Measurements from ENCODE around the gene NTM. TPM values are rescaled to one million over a fixed set of nuclear protein-coding genes. Genes with fewer than 3 reads are reported as not detected.

The NTM gene
- total and polyA plus RNA-seq, 12 donors = 0.43 to 3.0 (median 1.3) TPM

DNA sequence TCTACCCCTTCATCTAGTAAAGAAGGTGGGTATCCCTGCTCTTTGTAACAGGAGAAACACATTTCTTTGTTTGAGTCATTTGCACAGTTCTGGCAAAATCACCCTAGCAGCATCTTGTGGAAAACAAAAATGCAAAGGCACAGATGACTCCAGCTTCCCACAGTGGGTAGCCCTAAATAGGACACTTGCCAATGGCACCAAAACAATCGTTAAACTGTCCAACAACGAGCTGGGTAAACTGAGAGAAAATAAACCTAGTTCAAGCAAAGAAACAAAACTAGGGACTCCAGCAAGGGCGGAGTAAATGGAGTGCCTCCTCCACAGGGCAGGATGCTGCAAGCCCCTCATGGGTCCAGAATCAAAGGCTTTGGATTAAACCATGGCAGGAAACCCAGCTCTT, 239.5 kb downstream of the NTM start:
- intact Hi-C loops (cut with DNase I) = no loop called here
- Histone ChIP-seq H3K27ac (no peak overlapping the region), H3K9me3 (peaks cover 0 to 1% (median 0%) of the 10 kb centered on the region in 11 donors), H3K27me3 (peaks cover 0 to 13% (median 0%) of the 10 kb centered on the region in 7 donors), H3K4me3 (no peak overlapping the region), H3K4me1 (peaks cover 0 to 7% (median 0%) of the 10 kb centered on the region in 9 donors), H3K36me3 (no peaks in the 10 kb centered on the region)
- ATAC-seq (no peak), DNase-seq (no peak)
- 73 to 80% methylated on average over 3 of the region's 3 CpGs for whole genome bisulfite sequencing, 2 donors
- TF ChIP-seq CTCF (IDR thresholded peaks at IDR 0.05) = no peak

DNA sequence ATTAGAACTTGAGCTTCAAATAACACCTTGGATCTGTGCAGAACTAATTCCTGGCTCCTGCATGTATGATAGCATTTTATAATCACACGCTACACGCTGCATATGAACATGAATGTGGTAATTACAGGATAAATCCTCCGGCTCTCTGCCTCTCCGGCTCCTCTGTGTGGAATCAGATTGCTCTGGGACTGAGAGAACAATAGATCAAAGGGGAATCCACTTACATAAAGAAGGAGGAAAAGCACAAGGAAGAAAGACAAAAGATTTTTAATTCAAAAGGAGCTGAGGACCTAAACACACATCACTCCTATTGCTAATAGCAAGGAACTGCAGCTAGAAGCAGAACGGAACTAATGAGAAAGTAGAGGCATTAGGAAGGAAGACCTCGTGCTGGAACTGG, 240.9 kb downstream of the NTM start:
- 81 to 82% methylated on average over 6 of the region's 6 CpGs for WGBS, 2 donors
- TF ChIP-seq CTCF (IDR thresholded peaks at IDR 0.05) = no peak
- H3K9me3 ChIP-seq = no peaks in the 10 kb centered on the region

DNA sequence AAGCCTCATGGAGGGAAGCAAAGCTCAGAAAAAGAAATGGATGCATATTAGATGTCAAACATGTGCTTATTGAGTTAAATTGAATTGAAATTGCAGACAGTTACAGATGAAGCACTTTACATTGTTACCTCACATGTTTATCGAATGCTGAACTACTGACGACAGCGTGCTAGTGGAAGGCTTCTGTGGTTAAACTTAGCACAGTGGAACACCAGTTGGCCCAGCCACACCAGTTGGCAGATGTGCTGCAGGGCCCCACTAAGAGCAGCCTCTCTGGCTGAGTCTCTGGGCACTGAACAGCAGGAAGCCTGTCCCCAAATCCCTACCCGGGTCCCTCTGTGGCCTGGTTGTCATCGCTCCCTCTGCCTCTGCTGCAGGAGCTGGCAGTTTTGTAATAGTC, 242.1 kb downstream of the NTM start:
- Histone ChIP-seq H3K36me3 (no peaks in the 10 kb centered on the region), H3K9me3 (no peaks in the 10 kb centered on the region), H3K27ac (peak overlapping the region in 1 of 10 donors; percentile 22), H3K4me3 (no peak overlapping the region), H3K4me1 (peaks cover 0 to 7% (median 0%) of the 10 kb centered on the region in 9 donors), H3K27me3 (peaks cover 0 to 9% (median 0%) of the 10 kb centered on the region in 7 donors)
- WGBS, 2 donors = 48 to 57% methylated on average over 5 of the region's 5 CpGs
- DNase-seq (peak; percentile 39 to 43), ATAC-seq (peak; percentile 62 to 97 (median 94))
- intact Hi-C loops (cut with DNase I) = no loop called here
- TF ChIP-seq CTCF (IDR thresholded peaks at IDR 0.05) = no peak

More for the DNA sequence above, 240.9 kb downstream of the NTM start:
- no peak overlapping the region for H3K4me3 ChIP-seq
- H3K27ac ChIP-seq = no peak overlapping the region
- H3K27me3 ChIP-seq = peaks cover 0 to 13% (median 0%) of the 10 kb centered on the region in 7 donors
- peaks cover 0 to 7% (median 0%) of the 10 kb centered on the region in 9 donors for H3K4me1 ChIP-seq
- DNase-seq (no peak), ATAC-seq (no peak)
- intact Hi-C loops (cut with DNase I) = no loop called here
- no peaks in the 10 kb centered on the region for H3K36me3 ChIP-seq

- WGBS, 2 donors = 62 to 67% methylated on average over 5 of the region's 5 CpGs
- DNase-seq = no peak
- no peak for ATAC-seq
Observed at GRCh38 chr11:131614631-131615030, 244.2 kb downstream of the NTM start.

More at GRCh38 chr11:131614631-131615030, 244.2 kb downstream of the NTM start:
- intact Hi-C loops (cut with DNase I) = no loop called here
- H3K4me1 ChIP-seq = peaks cover 0 to 7% (median 0%) of the 10 kb centered on the region in 9 donors
- no peak overlapping the region for H3K27ac ChIP-seq
- no peaks in the 10 kb centered on the region for H3K36me3 ChIP-seq
- TF ChIP-seq CTCF (IDR thresholded peaks at IDR 0.05) = no peak
- no peaks in the 10 kb centered on the region for H3K9me3 ChIP-seq
- H3K27me3 ChIP-seq = peaks cover 0 to 21% (median 0%) of the 10 kb centered on the region in 7 donors
- no peak overlapping the region for H3K4me3 ChIP-seq
